ENCODE results near the gene IRF9. TPM values are rescaled to one million over a fixed set of nuclear protein-coding genes. Genes with fewer than 3 reads are reported as not detected.

Gene IRF9
- total and polyA plus RNA-seq, 2 of the 13 experiments (the other 11 are each of a cell fraction or from before 2014, with no cell fraction given) = 14.9 to 49.7 TPM

GRCh38 chr14:24139272-24139934 is 21.7 kb upstream of the IRF9 start (continued):
- TF ChIP-seq ZNF512B (CRISPR knock-in tag; IDR thresholded peaks at IDR 0.05; ENCODE audit: borderline replicate concordance) (no peak), ZBTB1 (CRISPR knock-in tag; IDR thresholded peaks at IDR 0.05; ENCODE audit: borderline replicate concordance) (no peak), ZNF543 (CRISPR knock-in tag; IDR thresholded peaks at IDR 0.05) (no peak), ZNF225 (CRISPR knock-in tag; IDR thresholded peaks at IDR 0.05) (no peak), MED1 (CRISPR knock-in tag; IDR thresholded peaks at IDR 0.05) (no peak), SALL1 (CRISPR knock-in tag; IDR thresholded peaks at IDR 0.05) (no peak; the same call in 1 of the 2 replicates), CBFB (CRISPR knock-in tag; IDR thresholded peaks at IDR 0.05) (peak; percentile 45; the same call in 1 of the 2 replicates), ZNF687 (CRISPR knock-in tag; IDR thresholded peaks at IDR 0.05) (peak; percentile 74), U2AF2 (IDR thresholded peaks at IDR 0.05; ENCODE audit: low read depth, low read length) (no peak)
- TF ChIP-seq, protein P1, sequence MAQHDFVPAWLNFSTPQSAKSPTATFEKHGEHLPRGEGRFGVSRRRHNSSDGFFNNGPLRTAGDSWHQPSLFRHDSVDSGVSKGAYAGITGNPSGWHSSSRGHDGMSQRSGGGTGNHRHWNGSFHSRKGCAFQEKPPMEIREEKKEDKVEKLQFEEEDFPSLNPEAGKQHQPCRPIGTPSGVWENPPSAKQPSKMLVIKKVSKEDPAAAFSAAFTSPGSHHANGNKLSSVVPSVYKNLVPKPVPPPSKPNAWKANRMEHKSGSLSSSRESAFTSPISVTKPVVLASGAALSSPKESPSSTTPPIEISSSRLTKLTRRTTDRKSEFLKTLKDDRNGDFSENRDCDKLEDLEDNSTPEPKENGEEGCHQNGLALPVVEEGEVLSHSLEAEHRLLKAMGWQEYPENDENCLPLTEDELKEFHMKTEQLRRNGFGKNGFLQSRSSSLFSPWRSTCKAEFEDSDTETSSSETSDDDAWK (CRISPR knock-in tag; IDR thresholded peaks at IDR 0.05) = no peak
- TF ChIP-seq, protein P2, sequence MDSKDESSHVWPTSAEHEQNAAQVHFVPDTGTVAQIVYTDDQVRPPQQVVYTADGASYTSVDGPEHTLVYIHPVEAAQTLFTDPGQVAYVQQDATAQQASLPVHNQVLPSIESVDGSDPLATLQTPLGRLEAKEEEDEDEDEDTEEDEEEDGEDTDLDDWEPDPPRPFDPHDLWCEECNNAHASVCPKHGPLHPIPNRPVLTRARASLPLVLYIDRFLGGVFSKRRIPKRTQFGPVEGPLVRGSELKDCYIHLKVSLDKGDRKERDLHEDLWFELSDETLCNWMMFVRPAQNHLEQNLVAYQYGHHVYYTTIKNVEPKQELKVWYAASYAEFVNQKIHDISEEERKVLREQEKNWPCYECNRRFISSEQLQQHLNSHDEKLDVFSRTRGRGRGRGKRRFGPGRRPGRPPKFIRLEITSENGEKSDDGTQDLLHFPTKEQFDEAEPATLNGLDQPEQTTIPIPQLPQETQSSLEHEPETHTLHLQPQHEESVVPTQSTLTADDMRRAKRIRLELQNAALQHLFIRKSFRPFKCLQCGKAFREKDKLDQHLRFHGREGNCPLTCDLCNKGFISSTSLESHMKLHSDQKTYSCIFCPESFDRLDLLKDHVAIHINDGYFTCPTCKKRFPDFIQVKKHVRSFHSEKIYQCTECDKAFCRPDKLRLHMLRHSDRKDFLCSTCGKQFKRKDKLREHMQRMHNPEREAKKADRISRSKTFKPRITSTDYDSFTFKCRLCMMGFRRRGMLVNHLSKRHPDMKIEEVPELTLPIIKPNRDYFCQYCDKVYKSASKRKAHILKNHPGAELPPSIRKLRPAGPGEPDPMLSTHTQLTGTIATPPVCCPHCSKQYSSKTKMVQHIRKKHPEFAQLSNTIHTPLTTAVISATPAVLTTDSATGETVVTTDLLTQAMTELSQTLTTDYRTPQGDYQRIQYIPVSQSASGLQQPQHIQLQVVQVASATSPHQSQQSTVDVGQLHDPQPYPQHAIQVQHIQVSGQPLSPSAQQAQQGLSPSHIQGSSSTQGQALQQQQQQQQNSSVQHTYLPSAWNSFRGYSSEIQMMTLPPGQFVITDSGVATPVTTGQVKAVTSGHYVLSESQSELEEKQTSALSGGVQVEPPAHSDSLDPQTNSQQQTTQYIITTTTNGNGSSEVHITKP (CRISPR knock-in tag; IDR thresholded peaks at IDR 0.05; ENCODE audit: low read depth) = no peak
- TF ChIP-seq, protein P3, sequence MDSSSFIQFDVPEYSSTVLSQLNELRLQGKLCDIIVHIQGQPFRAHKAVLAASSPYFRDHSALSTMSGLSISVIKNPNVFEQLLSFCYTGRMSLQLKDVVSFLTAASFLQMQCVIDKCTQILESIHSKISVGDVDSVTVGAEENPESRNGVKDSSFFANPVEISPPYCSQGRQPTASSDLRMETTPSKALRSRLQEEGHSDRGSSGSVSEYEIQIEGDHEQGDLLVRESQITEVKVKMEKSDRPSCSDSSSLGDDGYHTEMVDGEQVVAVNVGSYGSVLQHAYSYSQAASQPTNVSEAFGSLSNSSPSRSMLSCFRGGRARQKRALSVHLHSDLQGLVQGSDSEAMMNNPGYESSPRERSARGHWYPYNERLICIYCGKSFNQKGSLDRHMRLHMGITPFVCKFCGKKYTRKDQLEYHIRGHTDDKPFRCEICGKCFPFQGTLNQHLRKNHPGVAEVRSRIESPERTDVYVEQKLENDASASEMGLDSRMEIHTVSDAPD (CRISPR knock-in tag; IDR thresholded peaks at IDR 0.05) = no peak

Measured in HepG2 (cell line).